Stomach (tissue), 4 donors: ENCODE data around the gene UNC13B.

Source experiments
- CTCF ChIP-seq, 7 experiments: fragments of 450-650 bp in 4 of 7; fragments of 200-600 bp in 3 of 7; sonication (generic) in 3 of 7; IDR thresholded peaks; one replicate each; pipeline ENCODE4 v1.5.1; 2016 to 2019; ENCODE audit warnings: antibody characterized with exemption in 7 of 7, control low read depth in 2 of 7, mild to moderate bottlenecking in 1 of 7
- EP300 ChIP-seq: sonication (generic); formaldehyde crosslinking; IDR thresholded peaks from one replicate; pipeline ENCODE4 v1.6.1; 2017; ENCODE audit warnings: antibody characterized with exemption
- POLR2A ChIP-seq, 4 donors: fragments of 450-650 bp; IDR thresholded peaks; one replicate each; pipeline ENCODE4 v1.6.1; 2016; ENCODE audit warnings: antibody characterized with exemption in 4 of 4, control low read depth in 2 of 4, mild to moderate bottlenecking in 1 of 4, moderate library complexity in 1 of 4
- POLR2AphosphoS5 ChIP-seq, 3 donors: sonication (generic); formaldehyde crosslinking; IDR thresholded peaks; one replicate each; pipeline ENCODE4 v1.6.1; 2016; ENCODE audit warnings: antibody characterized with exemption in 3 of 3

GRCh38 chr9:35134920-35135319 is 26.9 kb upstream of the UNC13B start:
- TF ChIP-seq POLR2A (IDR thresholded peaks at IDR 0.05) = no peak
- TF ChIP-seq CTCF (IDR thresholded peaks at IDR 0.05) = no peak
- no peak for TF ChIP-seq EP300
- no peak for TF ChIP-seq POLR2AphosphoS5 (IDR thresholded peaks at IDR 0.05)
